Activated CD4-positive, alpha-beta T cell treated with anti-CD3 and anti-CD28 coated beads for 4 hours (primary cell): ENCODE data around the gene TMEM164.

Source experiments
- DNase-seq, 2 donors: peaks; one replicate each; pipeline ENCODE4 v3.0.0-alpha.2; 2020

TMEM164 gene

GRCh38 chrX:110215411-110215810, 212.5 kb downstream of the TMEM164 start:
- no peak for DNase-seq

GRCh38 chrX:110216027-110216426, 213.1 kb downstream of the TMEM164 start:
- no peak for DNase-seq

- no peak for DNase-seq
Measured at GRCh38 chrX:110218591-110218990, 215.7 kb downstream of the TMEM164 start.

GRCh38 chrX:110219920-110220319, 217.0 kb downstream of the TMEM164 start:
- DNase-seq: no peak

- DNase-seq: no peak
Measured at GRCh38 chrX:110222497-110223257, 219.8 kb downstream of the TMEM164 start.

GRCh38 chrX:110224926-110225617, 222.2 kb downstream of the TMEM164 start:
- no peak for DNase-seq

- DNase-seq: no peak
Measured at GRCh38 chrX:110226931-110227330, 224.0 kb downstream of the TMEM164 start.
